Ishikawa (cell line): ENCODE results near the gene PGF.

ENCODE experiments used
- CEBPB ChIP-seq: IDR thresholded peaks from 2 replicates; pipeline ENCODE4 v1.6.1; 2012
- CREB1 ChIP-seq: IDR thresholded peaks from 2 replicates; pipeline ENCODE4 v1.6.1; 2012; ENCODE audit warnings: low read depth
- EGR1 ChIP-seq: IDR thresholded peaks from 2 replicates; pipeline ENCODE4 v1.6.1; 2012
- EP300 ChIP-seq: IDR thresholded peaks from 2 replicates; pipeline ENCODE4 v1.6.1; 2012; ENCODE audit warnings: borderline replicate concordance
- FOXM1 ChIP-seq: IDR thresholded peaks from 2 replicates; pipeline ENCODE4 v1.6.1; 2012; ENCODE audit warnings: low read depth, borderline replicate concordance
- NFIC ChIP-seq: IDR thresholded peaks from 2 replicates; pipeline ENCODE4 v1.6.1; 2012
- RAD21 ChIP-seq: IDR thresholded peaks from 2 replicates; pipeline ENCODE4 v1.6.1; 2012; ENCODE audit warnings: low read depth
- TAF1 ChIP-seq: IDR thresholded peaks from 2 replicates; pipeline ENCODE4 v1.6.1; 2012; ENCODE audit warnings: low read depth, mild to moderate bottlenecking
- TCF12 ChIP-seq: IDR thresholded peaks from 2 replicates; pipeline ENCODE4 v1.6.1; 2012; ENCODE audit warnings: low read depth
- TEAD4 ChIP-seq: IDR thresholded peaks from 2 replicates; pipeline ENCODE4 v1.6.1; 2012
- YY1 ChIP-seq: IDR thresholded peaks from 2 replicates; pipeline ENCODE4 v1.6.1; 2012; ENCODE audit warnings: low read depth
- ZBTB7A ChIP-seq: IDR thresholded peaks from 2 replicates; pipeline ENCODE4 v1.6.1; 2012; ENCODE audit warnings: low read depth
- TF ChIP-seq, protein P1 (sequence below): IDR thresholded peaks from 2 replicates; pipeline ENCODE4 v1.6.1; 2012; ENCODE audit warnings: low read depth, mild to moderate bottlenecking
- TF ChIP-seq, protein P2 (sequence below): IDR thresholded peaks from 2 replicates; pipeline ENCODE4 v1.6.1; 2012
- TF ChIP-seq, protein P3 (sequence below): IDR thresholded peaks from 2 replicates; pipeline ENCODE4 v1.6.1; 2012

Gene PGF

GRCh38 chr14:74950795-74951442 is 4.5 kb downstream of the PGF start:
- TF ChIP-seq TAF1: no peak
- TF ChIP-seq NFIC: no peak

GRCh38 chr14:74949859-74950573 is 5.4 kb downstream of the PGF start:
- TF ChIP-seq, protein P1, sequence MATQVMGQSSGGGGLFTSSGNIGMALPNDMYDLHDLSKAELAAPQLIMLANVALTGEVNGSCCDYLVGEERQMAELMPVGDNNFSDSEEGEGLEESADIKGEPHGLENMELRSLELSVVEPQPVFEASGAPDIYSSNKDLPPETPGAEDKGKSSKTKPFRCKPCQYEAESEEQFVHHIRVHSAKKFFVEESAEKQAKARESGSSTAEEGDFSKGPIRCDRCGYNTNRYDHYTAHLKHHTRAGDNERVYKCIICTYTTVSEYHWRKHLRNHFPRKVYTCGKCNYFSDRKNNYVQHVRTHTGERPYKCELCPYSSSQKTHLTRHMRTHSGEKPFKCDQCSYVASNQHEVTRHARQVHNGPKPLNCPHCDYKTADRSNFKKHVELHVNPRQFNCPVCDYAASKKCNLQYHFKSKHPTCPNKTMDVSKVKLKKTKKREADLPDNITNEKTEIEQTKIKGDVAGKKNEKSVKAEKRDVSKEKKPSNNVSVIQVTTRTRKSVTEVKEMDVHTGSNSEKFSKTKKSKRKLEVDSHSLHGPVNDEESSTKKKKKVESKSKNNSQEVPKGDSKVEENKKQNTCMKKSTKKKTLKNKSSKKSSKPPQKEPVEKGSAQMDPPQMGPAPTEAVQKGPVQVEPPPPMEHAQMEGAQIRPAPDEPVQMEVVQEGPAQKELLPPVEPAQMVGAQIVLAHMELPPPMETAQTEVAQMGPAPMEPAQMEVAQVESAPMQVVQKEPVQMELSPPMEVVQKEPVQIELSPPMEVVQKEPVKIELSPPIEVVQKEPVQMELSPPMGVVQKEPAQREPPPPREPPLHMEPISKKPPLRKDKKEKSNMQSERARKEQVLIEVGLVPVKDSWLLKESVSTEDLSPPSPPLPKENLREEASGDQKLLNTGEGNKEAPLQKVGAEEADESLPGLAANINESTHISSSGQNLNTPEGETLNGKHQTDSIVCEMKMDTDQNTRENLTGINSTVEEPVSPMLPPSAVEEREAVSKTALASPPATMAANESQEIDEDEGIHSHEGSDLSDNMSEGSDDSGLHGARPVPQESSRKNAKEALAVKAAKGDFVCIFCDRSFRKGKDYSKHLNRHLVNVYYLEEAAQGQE: no peak
- TF ChIP-seq TEAD4 (no peak), CEBPB (no peak), EGR1 (no peak), FOXM1 (no peak), CREB1 (no peak), RAD21 (no peak), YY1 (no peak), TAF1 (no peak), ZBTB7A (no peak), TCF12 (no peak), EP300 (no peak), NFIC (no peak)
- TF ChIP-seq, protein P2, sequence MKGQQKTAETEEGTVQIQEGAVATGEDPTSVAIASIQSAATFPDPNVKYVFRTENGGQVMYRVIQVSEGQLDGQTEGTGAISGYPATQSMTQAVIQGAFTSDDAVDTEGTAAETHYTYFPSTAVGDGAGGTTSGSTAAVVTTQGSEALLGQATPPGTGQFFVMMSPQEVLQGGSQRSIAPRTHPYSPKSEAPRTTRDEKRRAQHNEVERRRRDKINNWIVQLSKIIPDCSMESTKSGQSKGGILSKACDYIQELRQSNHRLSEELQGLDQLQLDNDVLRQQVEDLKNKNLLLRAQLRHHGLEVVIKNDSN: no peak
- TF ChIP-seq, protein P3, sequence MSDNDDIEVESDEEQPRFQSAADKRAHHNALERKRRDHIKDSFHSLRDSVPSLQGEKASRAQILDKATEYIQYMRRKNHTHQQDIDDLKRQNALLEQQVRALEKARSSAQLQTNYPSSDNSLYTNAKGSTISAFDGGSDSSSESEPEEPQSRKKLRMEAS: no peak

DNA sequence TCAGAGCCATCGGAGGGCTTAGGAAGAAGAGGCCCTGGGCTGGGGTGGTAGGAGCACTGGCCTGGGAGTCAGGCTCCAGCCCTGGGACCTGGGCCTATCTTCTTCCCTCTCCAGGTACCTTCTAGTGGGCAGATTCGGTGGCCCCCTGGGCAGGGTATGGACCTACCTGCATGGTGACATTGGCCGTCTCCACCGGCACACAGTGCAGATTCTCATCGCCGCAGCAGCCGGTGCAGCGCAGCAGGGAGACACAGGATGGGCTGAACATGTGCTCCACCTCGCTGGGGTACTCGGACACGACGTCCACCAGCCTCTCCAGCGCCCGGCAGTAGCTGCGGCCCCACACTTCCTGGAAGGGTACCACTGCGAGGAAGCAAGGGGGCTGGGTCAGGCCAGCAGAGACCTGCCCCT is 6.2 kb downstream of the PGF start:
- TF ChIP-seq, protein P1: no peak
- TF ChIP-seq CREB1 (no peak), NFIC (no peak), FOXM1 (no peak), CEBPB (no peak), RAD21 (no peak), TEAD4 (no peak), TCF12 (no peak), YY1 (no peak), EGR1 (no peak), ZBTB7A (no peak), TAF1 (no peak), EP300 (no peak)
- TF ChIP-seq, protein P2: no peak
- TF ChIP-seq, protein P3: no peak

- TF ChIP-seq TEAD4 (no peak), RAD21 (no peak), FOXM1 (no peak), EP300 (no peak), CEBPB (no peak), EGR1 (no peak)
- TF ChIP-seq, protein P1: no peak
These were observed 6.9 kb downstream of the PGF start for GRCh38 chr14:74948228-74949175.
